Measurements from ENCODE around the gene FOXA2. TPM values are rescaled to one million over a fixed set of nuclear protein-coding genes. Genes with fewer than 3 reads are reported as not detected.

The FOXA2 gene
- total RNA-seq, 2 experiments from 2014 or later: not detected

GRCh38 chr20:22581437-22582385 lies 2.7 kb downstream of the FOXA2 start:
- H3K4me3 Mint-ChIP-seq: no peak overlapping the region
- peak overlapping the region; percentile 69 for H3K27ac Mint-ChIP-seq
- peaks cover 74% of the 10 kb centered on the region for H3K27me3 Mint-ChIP-seq
- ChIA-PET CTCF (no interaction called here), POLR2A (no interaction called here)
- H3K36me3 Mint-ChIP-seq (ENCODE audit: low read depth): no peaks in the 10 kb centered on the region
- H3K9me3 Mint-ChIP-seq: no peaks in the 10 kb centered on the region
- DNase-seq: no peak
- no peaks in the 10 kb centered on the region for H3K4me1 Mint-ChIP-seq

DNA sequence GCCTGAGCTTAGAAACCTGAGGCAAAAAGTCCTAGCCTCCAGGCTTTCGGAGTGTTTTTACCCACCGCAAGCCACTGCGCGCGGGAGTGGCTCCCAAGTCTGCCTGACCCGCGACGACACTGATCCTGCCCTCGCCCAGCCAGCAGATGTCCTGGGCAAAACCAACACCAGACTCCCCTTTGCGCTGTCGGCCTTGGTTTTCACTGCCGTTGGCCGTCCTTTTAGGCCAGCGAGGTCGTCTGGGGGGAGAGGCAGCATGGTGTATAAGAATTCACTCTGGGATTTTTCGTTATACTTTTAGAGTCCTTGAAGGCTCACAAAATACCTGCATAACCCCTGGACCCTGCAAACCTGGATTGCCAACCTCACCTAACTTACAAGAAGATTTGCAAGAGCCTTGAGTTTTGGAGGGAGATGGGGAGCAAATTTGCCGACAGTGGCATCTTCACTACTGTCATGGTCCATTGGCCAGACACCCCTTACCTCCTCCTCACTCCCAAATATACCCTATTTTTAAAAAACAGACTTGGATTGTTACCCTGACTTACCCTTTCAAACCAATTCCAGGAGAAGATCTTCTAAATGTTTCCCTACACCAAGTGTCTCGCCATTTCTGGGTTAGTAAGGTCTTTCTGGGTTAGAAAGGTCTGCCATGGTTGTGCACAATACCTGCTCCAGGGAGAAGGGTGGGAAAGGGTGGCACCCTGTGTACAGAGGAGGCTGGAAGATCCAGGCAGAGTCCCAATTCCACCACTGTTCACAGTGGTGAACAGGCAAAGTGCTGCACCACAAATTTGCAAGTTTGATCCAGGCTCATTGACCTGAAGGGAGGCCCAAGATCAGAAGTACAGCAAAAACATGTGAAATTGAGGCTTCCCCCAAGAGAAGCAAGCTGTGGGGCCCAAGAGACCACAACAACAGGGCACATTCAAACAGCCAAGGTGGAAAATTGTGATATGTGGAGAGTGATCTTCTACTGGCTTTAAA lies 4.4 kb downstream of the FOXA2 start:
- Mint-ChIP-seq H3K36me3 (ENCODE audit: low read depth) (no peaks in the 10 kb centered on the region), H3K27me3 (peaks cover 73% of the 10 kb centered on the region), H3K9me3 (no peaks in the 10 kb centered on the region), H3K4me1 (peaks cover 8% of the 10 kb centered on the region), H3K27ac (no peak overlapping the region), H3K4me3 (no peak overlapping the region)
- POLR2A ChIA-PET: no interaction called here
- CTCF ChIA-PET: no interaction called here
- no peak for DNase-seq

DNA sequence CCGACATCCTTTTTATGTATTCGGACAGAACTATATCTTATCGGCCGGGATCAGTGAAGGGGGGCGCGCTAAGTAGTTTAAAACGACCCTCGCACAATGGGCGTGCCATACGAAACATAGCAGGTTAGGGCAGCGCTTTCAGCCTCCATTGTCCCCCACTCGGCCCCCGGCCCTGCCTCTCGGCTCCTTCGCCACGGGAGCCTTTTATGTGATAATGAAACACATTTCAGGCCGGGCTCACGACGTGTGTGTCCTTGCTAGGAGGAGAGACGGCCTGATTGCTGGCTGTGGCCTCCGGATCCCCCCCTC lies 5.3 kb downstream of the FOXA2 start:
- peaks cover 77% of the 10 kb centered on the region for H3K27me3 Mint-ChIP-seq
- H3K4me3 Mint-ChIP-seq: no peak overlapping the region
- CTCF ChIA-PET: no interaction called here
- no peaks in the 10 kb centered on the region for H3K9me3 Mint-ChIP-seq
- H3K27ac Mint-ChIP-seq: no peak overlapping the region
- peaks cover 8% of the 10 kb centered on the region for H3K4me1 Mint-ChIP-seq
- POLR2A ChIA-PET: no interaction called here
- no peak for DNase-seq
- H3K36me3 Mint-ChIP-seq (ENCODE audit: low read depth): no peaks in the 10 kb centered on the region

DNA sequence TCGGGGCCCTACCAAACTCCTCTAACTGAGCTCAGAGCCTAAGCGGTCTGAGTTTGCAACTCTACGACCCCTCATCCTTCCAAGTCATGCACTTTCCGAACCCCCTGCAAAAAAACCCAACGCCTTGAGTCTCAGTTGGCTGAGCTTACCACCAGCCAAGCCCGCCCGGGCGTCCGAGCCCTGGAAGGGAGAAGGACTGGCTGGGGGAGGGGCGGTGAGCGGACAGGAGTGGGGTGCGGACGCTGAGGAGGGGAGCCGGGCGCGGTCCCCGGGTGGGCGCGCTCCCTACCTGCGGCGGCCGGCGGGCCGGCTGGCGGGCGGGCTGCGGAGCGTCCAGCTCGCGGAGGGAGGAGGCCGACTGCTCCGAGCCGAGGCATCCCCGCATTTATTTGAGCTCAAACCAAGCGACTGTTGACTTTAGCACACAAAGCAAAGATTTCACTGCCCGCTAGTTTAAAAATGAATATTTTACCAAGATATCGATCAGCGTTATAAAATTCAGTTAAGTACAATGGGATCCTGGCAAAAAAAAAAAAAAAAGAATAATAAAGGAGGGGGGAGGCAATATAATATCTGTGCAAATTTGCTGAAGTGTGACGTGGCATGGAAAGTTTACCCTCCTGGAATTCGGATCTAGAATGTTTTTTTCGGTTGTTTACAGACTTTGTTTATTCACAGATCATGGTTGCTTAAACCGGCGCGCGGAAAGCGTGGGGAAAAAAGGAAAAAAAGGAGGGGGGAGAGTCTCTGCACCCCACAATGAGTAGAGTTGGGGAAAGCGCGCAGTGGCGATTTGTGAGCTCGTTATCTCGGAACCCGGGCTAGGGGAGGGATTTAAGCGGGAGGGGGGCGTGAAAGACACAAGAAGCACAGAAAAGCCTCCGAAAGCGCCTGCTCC lies 5.9 kb downstream of the FOXA2 start:
- ChIA-PET POLR2A (no interaction called here), CTCF (no interaction called here)
- Mint-ChIP-seq H3K9me3 (no peaks in the 10 kb centered on the region), H3K27ac (no peak overlapping the region), H3K4me1 (peaks cover 8% of the 10 kb centered on the region), H3K27me3 (peaks cover 76% of the 10 kb centered on the region), H3K36me3 (ENCODE audit: low read depth) (no peaks in the 10 kb centered on the region), H3K4me3 (no peak overlapping the region)
- no peak for DNase-seq

GRCh38 chr20:22577515-22578220 lies 6.7 kb downstream of the FOXA2 start:
- no peak overlapping the region for H3K4me3 Mint-ChIP-seq
- H3K36me3 Mint-ChIP-seq (ENCODE audit: low read depth): no peaks in the 10 kb centered on the region
- no peak for DNase-seq
- H3K9me3 Mint-ChIP-seq: no peaks in the 10 kb centered on the region
- H3K27ac Mint-ChIP-seq: no peak overlapping the region
- H3K4me1 Mint-ChIP-seq: peaks cover 8% of the 10 kb centered on the region
- ChIA-PET CTCF (no interaction called here), POLR2A (no interaction called here)
- peaks cover 80% of the 10 kb centered on the region for H3K27me3 Mint-ChIP-seq

GRCh38 chr20:22576733-22577514 lies 7.4 kb downstream of the FOXA2 start:
- peaks cover 8% of the 10 kb centered on the region for H3K4me1 Mint-ChIP-seq
- ChIA-PET CTCF (no interaction called here), POLR2A (no interaction called here)
- no peaks in the 10 kb centered on the region for H3K9me3 Mint-ChIP-seq
- peaks cover 81% of the 10 kb centered on the region for H3K27me3 Mint-ChIP-seq
- no peak overlapping the region for H3K4me3 Mint-ChIP-seq
- H3K27ac Mint-ChIP-seq: peak overlapping the region; percentile 54
- no peak for DNase-seq
- no peaks in the 10 kb centered on the region for H3K36me3 Mint-ChIP-seq (ENCODE audit: low read depth)

- POLR2A ChIA-PET: no interaction called here
- no peaks in the 10 kb centered on the region for H3K9me3 Mint-ChIP-seq
- CTCF ChIA-PET: no interaction called here
Measured at GRCh38 chr20:22576273-22576672, 8.1 kb downstream of the FOXA2 start.

GRCh38 chr20:22575737-22576136 lies 8.6 kb downstream of the FOXA2 start:
- CTCF ChIA-PET: no interaction called here
- peaks cover 8% of the 10 kb centered on the region for H3K4me1 Mint-ChIP-seq

More at GRCh38 chr20:22576273-22576672, 8.1 kb downstream of the FOXA2 start:
- peaks cover 81% of the 10 kb centered on the region for H3K27me3 Mint-ChIP-seq
- no peak overlapping the region for H3K4me3 Mint-ChIP-seq
- no peak overlapping the region for H3K27ac Mint-ChIP-seq
- no peaks in the 10 kb centered on the region for H3K36me3 Mint-ChIP-seq (ENCODE audit: low read depth)
- no peak for DNase-seq
- H3K4me1 Mint-ChIP-seq: peaks cover 8% of the 10 kb centered on the region

GRCh38 chr20:22575087-22575721 lies 9.2 kb downstream of the FOXA2 start:
- POLR2A ChIA-PET: no interaction called here
- H3K27ac Mint-ChIP-seq: no peak overlapping the region
- CTCF ChIA-PET: interaction anchor here (0.6 kb wide), 1 partner anchor 22 kb away, joined by 3 read pairs; no protein-coding TSS in a partner anchor
- no peak overlapping the region for H3K4me3 Mint-ChIP-seq
- H3K4me1 Mint-ChIP-seq: peaks cover 8% of the 10 kb centered on the region
- H3K27me3 Mint-ChIP-seq: peaks cover 78% of the 10 kb centered on the region
- H3K9me3 Mint-ChIP-seq: no peaks in the 10 kb centered on the region
- H3K36me3 Mint-ChIP-seq (ENCODE audit: low read depth): no peaks in the 10 kb centered on the region
- no peak for DNase-seq

More at GRCh38 chr20:22575737-22576136, 8.6 kb downstream of the FOXA2 start:
- Mint-ChIP-seq H3K36me3 (ENCODE audit: low read depth) (no peaks in the 10 kb centered on the region), H3K27me3 (peaks cover 81% of the 10 kb centered on the region), H3K9me3 (no peaks in the 10 kb centered on the region), H3K27ac (peak overlapping the region; percentile 14), H3K4me3 (no peak overlapping the region)
- DNase-seq: no peak
- POLR2A ChIA-PET: no interaction called here

- H3K36me3 Mint-ChIP-seq (ENCODE audit: low read depth): no peaks in the 10 kb centered on the region
- DNase-seq: no peak
- H3K4me1 Mint-ChIP-seq: peaks cover 8% of the 10 kb centered on the region
- ChIA-PET CTCF (no interaction called here), POLR2A (no interaction called here)
- H3K27ac Mint-ChIP-seq: no peak overlapping the region
- peaks cover 75% of the 10 kb centered on the region for H3K27me3 Mint-ChIP-seq
- no peak overlapping the region for H3K4me3 Mint-ChIP-seq
- no peaks in the 10 kb centered on the region for H3K9me3 Mint-ChIP-seq
Measured at GRCh38 chr20:22574545-22575086, 9.8 kb downstream of the FOXA2 start.

- H3K9me3 Mint-ChIP-seq: no peaks in the 10 kb centered on the region
- CTCF ChIA-PET: no interaction called here
- H3K4me1 Mint-ChIP-seq: peaks cover 8% of the 10 kb centered on the region
- no peak overlapping the region for H3K27ac Mint-ChIP-seq
- peaks cover 76% of the 10 kb centered on the region for H3K27me3 Mint-ChIP-seq
- POLR2A ChIA-PET: no interaction called here
- H3K36me3 Mint-ChIP-seq (ENCODE audit: low read depth): no peaks in the 10 kb centered on the region
- no peak for DNase-seq
- no peak overlapping the region for H3K4me3 Mint-ChIP-seq
Measured at GRCh38 chr20:22572491-22572890, 11.9 kb downstream of the FOXA2 start.

Measured in activated CD4-positive, alpha-beta T cell treated with anti-CD3 and anti-CD28 coated beads, Interleukin-2, amount 10 ng/mL, durations not matched to agents 7 days and 5 days (primary cell).